Peyer's patch (tissue), 4 donors: Measurements from ENCODE around the gene TMEM31. TPM values are rescaled to one million over a fixed set of nuclear protein-coding genes. Genes with fewer than 3 reads are reported as not detected.

Experiments used
- DNase-seq, 3 donors: peaks; one replicate each; pipeline ENCODE4 v3.0.0-alpha.2; 2017 to 2019
- H3K27ac ChIP-seq, 4 donors: fragments of 200-600 bp; sonication (generic); one replicate each; pipeline ENCODE4 v1.5.1; 2016 to 2019
- H3K27me3 ChIP-seq, 2 donors: fragments of 200-600 bp; sonication (generic); one replicate each; pipeline ENCODE4 v1.5.1; 2019
- H3K36me3 ChIP-seq, 3 donors: fragments of 200-600 bp; sonication (generic); one replicate each; pipeline ENCODE4 v1.5.1; 2016 to 2019
- H3K4me1 ChIP-seq, 4 donors: fragments of 200-600 bp; sonication (generic); one replicate each; pipeline ENCODE4 v1.5.1; 2016 to 2019
- H3K4me3 ChIP-seq, 4 donors: fragments of 200-600 bp; sonication (generic); 1 replicate in 3 of 4; 2 replicates in 1 of 4; pipeline ENCODE4 v1.5.1; 2016 to 2019; ENCODE audit warnings: mild to moderate bottlenecking in 1 of 4
- H3K9me3 ChIP-seq, 4 donors: fragments of 200-600 bp; sonication (generic); one replicate each; pipeline ENCODE4 v1.5.1; 2016 to 2019; ENCODE audit warnings: mild to moderate bottlenecking in 1 of 4
- POLR2A ChIP-seq, 2 donors: fragments of 450-650 bp; IDR thresholded peaks; one replicate each; pipeline ENCODE4 v1.5.1; 2017; ENCODE audit warnings: antibody characterized with exemption in 2 of 2, mild to moderate bottlenecking in 2 of 2, moderate library complexity in 2 of 2
- total RNA-seq, 4 donors: library from RNA; depleted of rRNA; stranded (reverse); fragments of >200 nt; gene quantifications; one replicate each; pipeline ENCODE4 v1.1.0, GENCODE V29; 2016
- TF ChIP-seq, protein P1 (sequence below), 6 experiments: fragments of 450-650 bp in 4 of 6; fragments of 200-600 bp in 2 of 6; sonication (generic) in 1 of 6; IDR thresholded peaks; one replicate each; pipeline ENCODE4 v1.5.1; 2017 to 2019; ENCODE audit warnings: antibody characterized with exemption in 6 of 6, mild to moderate bottlenecking in 3 of 6, moderate library complexity in 1 of 6

TMEM31 gene
- total RNA-seq, 4 donors from 2014 or later: not detected

GRCh38 chrX:103716962-103717361 lies 6.3 kb downstream of the TMEM31 start:
- Histone ChIP-seq H3K4me1 (no peaks in the 10 kb centered on the region), H3K36me3 (no peaks in the 10 kb centered on the region), H3K9me3 (no peaks in the 10 kb centered on the region), H3K27me3 (no peaks in the 10 kb centered on the region), H3K4me3 (no peak overlapping the region), H3K27ac (peak overlapping the region in 2 of 4 donors; percentile 58 to 59)
- peak in 1 of 3 donors; percentile 57 for DNase-seq
- peak in 1 of 2 donors; percentile 28 for TF ChIP-seq POLR2A (IDR thresholded peaks at IDR 0.05)
- TF ChIP-seq, protein P1, sequence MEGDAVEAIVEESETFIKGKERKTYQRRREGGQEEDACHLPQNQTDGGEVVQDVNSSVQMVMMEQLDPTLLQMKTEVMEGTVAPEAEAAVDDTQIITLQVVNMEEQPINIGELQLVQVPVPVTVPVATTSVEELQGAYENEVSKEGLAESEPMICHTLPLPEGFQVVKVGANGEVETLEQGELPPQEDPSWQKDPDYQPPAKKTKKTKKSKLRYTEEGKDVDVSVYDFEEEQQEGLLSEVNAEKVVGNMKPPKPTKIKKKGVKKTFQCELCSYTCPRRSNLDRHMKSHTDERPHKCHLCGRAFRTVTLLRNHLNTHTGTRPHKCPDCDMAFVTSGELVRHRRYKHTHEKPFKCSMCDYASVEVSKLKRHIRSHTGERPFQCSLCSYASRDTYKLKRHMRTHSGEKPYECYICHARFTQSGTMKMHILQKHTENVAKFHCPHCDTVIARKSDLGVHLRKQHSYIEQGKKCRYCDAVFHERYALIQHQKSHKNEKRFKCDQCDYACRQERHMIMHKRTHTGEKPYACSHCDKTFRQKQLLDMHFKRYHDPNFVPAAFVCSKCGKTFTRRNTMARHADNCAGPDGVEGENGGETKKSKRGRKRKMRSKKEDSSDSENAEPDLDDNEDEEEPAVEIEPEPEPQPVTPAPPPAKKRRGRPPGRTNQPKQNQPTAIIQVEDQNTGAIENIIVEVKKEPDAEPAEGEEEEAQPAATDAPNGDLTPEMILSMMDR (IDR thresholded peaks at IDR 0.05): no peak

DNA sequence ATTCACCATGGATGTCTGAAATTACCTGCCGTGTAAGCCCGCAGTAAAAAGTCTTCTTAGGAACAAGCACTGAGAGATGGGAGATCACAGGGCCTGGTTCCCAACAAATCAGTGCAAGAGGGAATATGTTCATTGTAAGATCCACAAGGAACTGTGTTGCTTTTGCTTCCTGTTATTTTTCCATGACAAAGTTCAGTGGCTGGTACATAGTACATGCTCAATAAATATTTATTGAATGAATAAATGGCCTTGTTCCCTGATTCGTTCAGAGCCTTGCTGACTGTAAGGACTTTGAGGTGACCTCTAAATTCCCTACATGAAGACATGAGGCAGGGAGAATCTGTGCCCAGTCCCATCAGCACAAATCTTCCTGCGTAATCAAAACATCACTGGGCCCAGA lies 7.4 kb downstream of the TMEM31 start:
- DNase-seq: no peak
- H3K27me3 ChIP-seq: no peaks in the 10 kb centered on the region
- TF ChIP-seq, protein P1 (IDR thresholded peaks at IDR 0.05): no peak
- peak in 1 of 2 donors; percentile 10 for TF ChIP-seq POLR2A (IDR thresholded peaks at IDR 0.05)
- no peaks in the 10 kb centered on the region for H3K4me1 ChIP-seq
- H3K4me3 ChIP-seq: peak overlapping the region in 1 of 4 donors; percentile 25
- H3K36me3 ChIP-seq: no peaks in the 10 kb centered on the region
- peak overlapping the region in 3 of 4 donors; percentile 12 to 59 (median 58) for H3K27ac ChIP-seq
- no peaks in the 10 kb centered on the region for H3K9me3 ChIP-seq

DNA sequence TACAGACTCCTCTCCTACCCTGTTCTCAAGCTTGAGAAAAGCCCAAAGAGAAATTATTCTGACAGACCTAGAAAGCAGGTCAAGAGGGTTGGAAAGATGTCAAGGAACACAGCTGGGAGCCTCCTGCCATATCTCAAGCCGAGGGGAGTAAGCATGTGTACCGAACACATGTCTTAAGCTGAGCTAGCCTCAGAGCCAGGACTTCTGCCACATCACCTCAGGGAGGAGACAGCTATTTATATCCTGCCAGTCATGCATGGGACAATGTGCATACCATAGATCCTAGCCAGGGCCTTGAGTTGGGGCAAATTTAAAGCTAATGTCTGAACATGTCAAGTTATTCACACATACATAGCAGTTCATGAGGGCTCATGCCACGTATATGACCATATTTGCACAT lies 11.8 kb downstream of the TMEM31 start:
- no peak for DNase-seq
- H3K27me3 ChIP-seq: no peaks in the 10 kb centered on the region
- no peak overlapping the region for H3K4me3 ChIP-seq
- H3K9me3 ChIP-seq: no peaks in the 10 kb centered on the region
- no peaks in the 10 kb centered on the region for H3K4me1 ChIP-seq
- TF ChIP-seq, protein P1 (IDR thresholded peaks at IDR 0.05): no peak
- no peak for TF ChIP-seq POLR2A (IDR thresholded peaks at IDR 0.05)
- no peak overlapping the region for H3K27ac ChIP-seq
- no peaks in the 10 kb centered on the region for H3K36me3 ChIP-seq

DNA sequence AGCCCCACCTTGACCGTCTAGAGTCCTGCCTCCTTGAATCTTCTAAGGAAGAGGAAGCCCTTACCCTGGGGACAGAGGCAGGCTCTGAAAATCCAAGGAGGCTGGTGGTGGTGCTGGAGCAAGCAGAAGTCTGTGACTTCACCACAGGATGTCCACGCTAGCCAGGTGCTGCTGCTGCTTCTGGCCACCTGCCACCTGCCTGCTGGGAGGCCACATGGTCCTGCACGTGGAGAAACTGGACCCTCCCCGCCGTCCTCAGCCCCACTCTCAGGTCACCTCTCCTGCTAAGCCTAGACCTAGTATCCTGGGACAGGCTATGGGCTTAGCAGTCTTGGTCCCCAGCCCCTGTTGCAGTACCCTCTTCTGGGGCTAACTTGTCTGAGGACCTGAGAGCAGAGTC lies 15.8 kb downstream of the TMEM31 start:
- no peak overlapping the region for H3K27ac ChIP-seq
- DNase-seq: no peak
- TF ChIP-seq, protein P1 (IDR thresholded peaks at IDR 0.05): no peak
- no peak for TF ChIP-seq POLR2A (IDR thresholded peaks at IDR 0.05)
- no peak overlapping the region for H3K4me3 ChIP-seq
- no peaks in the 10 kb centered on the region for H3K36me3 ChIP-seq
- H3K9me3 ChIP-seq: no peaks in the 10 kb centered on the region
- H3K27me3 ChIP-seq: no peaks in the 10 kb centered on the region
- no peaks in the 10 kb centered on the region for H3K4me1 ChIP-seq

DNA sequence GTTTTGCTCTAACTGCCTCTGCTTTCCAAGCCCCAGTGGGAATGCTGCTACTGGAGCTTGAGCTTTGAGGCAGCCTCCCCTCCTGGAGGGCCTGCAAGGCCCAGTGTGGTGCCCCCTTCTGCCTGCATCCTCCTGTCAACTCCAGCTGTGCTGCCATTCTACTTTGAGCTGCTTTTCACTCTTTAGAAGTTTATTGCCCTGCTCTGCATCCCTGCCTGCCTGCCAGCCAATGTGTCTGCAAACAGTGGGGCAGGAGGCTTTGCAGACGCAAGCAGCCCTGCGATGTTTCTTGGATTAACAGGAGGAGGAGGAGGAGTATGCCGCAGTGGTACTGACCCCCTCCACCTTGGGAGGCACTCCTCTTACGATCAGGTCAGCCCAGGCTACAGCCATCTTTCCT lies 16.4 kb downstream of the TMEM31 start:
- Histone ChIP-seq H3K4me1 (no peaks in the 10 kb centered on the region), H3K36me3 (no peaks in the 10 kb centered on the region), H3K4me3 (no peak overlapping the region), H3K27me3 (no peaks in the 10 kb centered on the region), H3K9me3 (no peaks in the 10 kb centered on the region), H3K27ac (no peak overlapping the region)
- TF ChIP-seq POLR2A (IDR thresholded peaks at IDR 0.05): no peak
- TF ChIP-seq, protein P1 (IDR thresholded peaks at IDR 0.05): no peak
- DNase-seq: no peak

- Histone ChIP-seq H3K4me3 (no peak overlapping the region), H3K36me3 (no peaks in the 10 kb centered on the region), H3K4me1 (no peaks in the 10 kb centered on the region), H3K27ac (no peak overlapping the region), H3K27me3 (no peaks in the 10 kb centered on the region), H3K9me3 (no peaks in the 10 kb centered on the region)
- no peak for DNase-seq
- TF ChIP-seq, protein P1 (IDR thresholded peaks at IDR 0.05): no peak
- no peak for TF ChIP-seq POLR2A (IDR thresholded peaks at IDR 0.05)
Measured at GRCh38 chrX:103729015-103729414, 18.3 kb downstream of the TMEM31 start.
